Kidney (tissue), 14 donors: ENCODE data around the gene PDCD2. TPM values are rescaled to one million over a fixed set of nuclear protein-coding genes. Genes with fewer than 3 reads are reported as not detected.

ENCODE experiments used
- DNase-seq, 5 donors: peaks; one replicate each; pipeline ENCODE4 v3.0.0-alpha.2; 2013 to 2020
- FAIRE-seq: peaks from 2 replicates; lab custom pipeline; 2012; peaks lifted over from hg19 to GRCh38; lab: Jason Lieb, UNC
- H3K27ac ChIP-seq, 2 donors: one replicate each; pipeline ENCODE4 v1.7.0; 2013; ENCODE audit warnings: low read depth in 2 of 2, low read length in 2 of 2, inconsistent platforms in 1 of 2
- H3K27me3 ChIP-seq: one replicate; pipeline ENCODE4 v1.7.1; 2013; ENCODE audit warnings: low read length, inconsistent platforms; ENCODE audit not compliant: control insufficient read depth, insufficient read depth
- H3K36me3 ChIP-seq, 3 donors: one replicate each; pipeline versions ENCODE4 v1.7.0 to v1.7.1; 2013; ENCODE audit warnings: low read length in 3 of 3, control low read depth in 1 of 3, inconsistent platforms in 1 of 3; ENCODE audit not compliant: insufficient read depth in 3 of 3, control insufficient read depth in 2 of 3
- H3K4me1 ChIP-seq, 3 donors: one replicate each; pipeline versions ENCODE4 v1.7.0 to v1.7.1; 2013; ENCODE audit warnings: low read length in 3 of 3, inconsistent platforms in 1 of 3, low read depth in 1 of 3; ENCODE audit not compliant: control insufficient read depth in 2 of 3, insufficient read depth in 2 of 3
- H3K4me3 ChIP-seq, 3 donors: one replicate each; pipeline versions ENCODE4 v1.7.0 to v1.8.1; 2013; ENCODE audit warnings: low read length in 3 of 3, control low read depth in 1 of 3, inconsistent platforms in 1 of 3
- H3K9ac ChIP-seq, 3 donors: one replicate each; pipeline versions ENCODE4 v1.7.0 to v1.7.1; 2013; ENCODE audit warnings: low read length in 3 of 3, control low read depth in 1 of 3, inconsistent platforms in 1 of 3
- H3K9me3 ChIP-seq, 3 donors: one replicate each; pipeline versions ENCODE4 v1.7.0 to v1.7.1; 2013; ENCODE audit warnings: low read length in 3 of 3, control low read depth in 1 of 3, inconsistent platforms in 1 of 3; ENCODE audit not compliant: control insufficient read depth in 2 of 3, insufficient read depth in 1 of 3
- intact Hi-C: fragments of 100-400 bp; cut with DNase I; formaldehyde crosslinking; loops from one replicate; pipeline ENCODE4 v1.11.1; 2022
- polyA plus RNA-seq: library from polyadenylated mRNA; stranded (reverse); fragments of 350-450 nt; fragmentation: Illumina TruSeq; extraction: RNeasy Lipid Tissue Mini Kit (QIAGEN cat#74804); gene quantifications from one replicate; pipeline ENCODE4 v1.2.3, GENCODE V29; 2014; ENCODE audit warnings: low read depth, low replicate concordance; ENCODE audit not compliant: insufficient read depth
- total RNA-seq: library from RNA; stranded (reverse); fragmentation: NEBNext Ultra II Directional; extraction: Animal tissue kit (Norgen Biotek cat#: 25700); gene quantifications from one replicate; pipeline ENCODE4 v1.2.1, GENCODE V29; 2021
- TF ChIP-seq, protein P1 (sequence below): IDR thresholded peaks from 3 replicates; pipeline ENCODE4 v1.5.1; 2012; ENCODE audit warnings: mild to moderate bottlenecking, moderate library complexity, borderline replicate concordance; ENCODE audit not compliant: insufficient read depth; ENCODE audit errors: extremely low read depth
- donor health status: control.
- donor health status: control.
- donor health status: control.
- donor health status: control.
- donor health status: control.
- donor health status: DM: yes; HTN: yes; CAD: no.
- donor health status: Normal renal cell carcinoma (clear cell type).

The PDCD2 gene
- total and polyA plus RNA-seq, 2 donors from 2014 or later, result 49.8 to 56.7 TPM

- H3K27me3 ChIP-seq, result peaks cover 3% of the 10 kb centered on the region
- no peak overlapping the region for H3K4me3 ChIP-seq
- H3K27ac ChIP-seq, result no peak overlapping the region
- FAIRE-seq (no peak), DNase-seq (no peak)
- H3K4me1 ChIP-seq, result no peaks in the 10 kb centered on the region
- intact Hi-C loops, result no loop called here
- no peaks in the 10 kb centered on the region for H3K9me3 ChIP-seq
- TF ChIP-seq, protein P1, sequence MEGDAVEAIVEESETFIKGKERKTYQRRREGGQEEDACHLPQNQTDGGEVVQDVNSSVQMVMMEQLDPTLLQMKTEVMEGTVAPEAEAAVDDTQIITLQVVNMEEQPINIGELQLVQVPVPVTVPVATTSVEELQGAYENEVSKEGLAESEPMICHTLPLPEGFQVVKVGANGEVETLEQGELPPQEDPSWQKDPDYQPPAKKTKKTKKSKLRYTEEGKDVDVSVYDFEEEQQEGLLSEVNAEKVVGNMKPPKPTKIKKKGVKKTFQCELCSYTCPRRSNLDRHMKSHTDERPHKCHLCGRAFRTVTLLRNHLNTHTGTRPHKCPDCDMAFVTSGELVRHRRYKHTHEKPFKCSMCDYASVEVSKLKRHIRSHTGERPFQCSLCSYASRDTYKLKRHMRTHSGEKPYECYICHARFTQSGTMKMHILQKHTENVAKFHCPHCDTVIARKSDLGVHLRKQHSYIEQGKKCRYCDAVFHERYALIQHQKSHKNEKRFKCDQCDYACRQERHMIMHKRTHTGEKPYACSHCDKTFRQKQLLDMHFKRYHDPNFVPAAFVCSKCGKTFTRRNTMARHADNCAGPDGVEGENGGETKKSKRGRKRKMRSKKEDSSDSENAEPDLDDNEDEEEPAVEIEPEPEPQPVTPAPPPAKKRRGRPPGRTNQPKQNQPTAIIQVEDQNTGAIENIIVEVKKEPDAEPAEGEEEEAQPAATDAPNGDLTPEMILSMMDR, result no peak
- H3K9ac ChIP-seq, result no peak overlapping the region
- H3K36me3 ChIP-seq, result no peaks in the 10 kb centered on the region
Measured at GRCh38 chr6:170605574-170606259, 21.3 kb upstream of the PDCD2 start.

- H3K9ac ChIP-seq, result no peak overlapping the region
- H3K36me3 ChIP-seq, result no peaks in the 10 kb centered on the region
- FAIRE-seq (no peak), DNase-seq (no peak)
- no peak overlapping the region for H3K27ac ChIP-seq
- TF ChIP-seq, protein P1, result no peak
- no peaks in the 10 kb centered on the region for H3K27me3 ChIP-seq
- intact Hi-C loops, result no loop called here
- peaks cover 0 to 5% (median 0%) of the 10 kb centered on the region in 3 donors for H3K9me3 ChIP-seq
- no peaks in the 10 kb centered on the region for H3K4me1 ChIP-seq
- no peak overlapping the region for H3K4me3 ChIP-seq
Measured at GRCh38 chr6:170597278-170597677, 12.8 kb upstream of the PDCD2 start.

DNA sequence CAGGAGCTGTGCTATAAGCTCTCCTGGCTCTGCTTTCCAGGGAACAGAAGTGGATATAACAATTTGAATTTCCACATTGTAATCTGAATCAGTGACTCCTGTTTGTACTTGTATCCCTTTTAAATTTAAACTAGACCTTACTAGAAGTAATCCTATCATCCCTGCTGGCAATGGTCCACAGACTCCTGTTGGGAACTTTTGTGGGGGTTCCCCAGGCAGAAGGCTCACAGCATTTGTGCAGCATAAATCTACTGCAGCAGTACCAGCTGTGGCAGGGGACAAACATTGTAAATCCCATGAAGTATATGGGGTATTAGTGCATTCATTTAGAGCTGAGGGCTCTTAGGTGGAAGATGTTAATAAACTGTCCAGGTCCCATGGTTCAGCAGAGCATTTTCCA is 12.0 kb upstream of the PDCD2 start:
- Histone ChIP-seq H3K9me3 (peaks cover 0 to 13% (median 0%) of the 10 kb centered on the region in 3 donors), H3K4me3 (no peak overlapping the region), H3K36me3 (no peaks in the 10 kb centered on the region), H3K27ac (no peak overlapping the region), H3K9ac (no peak overlapping the region), H3K27me3 (no peaks in the 10 kb centered on the region), H3K4me1 (no peaks in the 10 kb centered on the region)
- intact Hi-C loops, result no loop called here
- FAIRE-seq, result no peak
- DNase-seq, result no peak
- TF ChIP-seq, protein P1, result no peak
